ENCODE results near the gene KDSR. TPM values are rescaled to one million over a fixed set of nuclear protein-coding genes. Genes with fewer than 3 reads are reported as not detected.

Gene KDSR
- total and polyA plus RNA-seq, 2 donors (not counting 1 experiment from before 2014, with no cell fraction given): 6.4 to 21.1 TPM

- peak within 1 kb of the TSS; percentile 72 for H2AFZ ChIP-seq (ENCODE audit: insufficient read depth, low read depth, low read length, poor library complexity, severe bottlenecking)
- Mint-ChIP-seq H3K27ac (peak within 1 kb of the TSS; percentile 97), H3K9me3 (ENCODE audit: insufficient read depth) (no peaks in the 10 kb centered on the region), H3K4me1 (peaks cover 51% of the 10 kb centered on the region), H3K4me3 (peak within 1 kb of the TSS; percentile 95), H3K27me3 (no peaks in the 10 kb centered on the region)
- intact Hi-C loops (cut with micrococcal nuclease): loop anchor here (1.0 to 10.0 kb wide), 9 partner anchors 8 to 1133 kb away; partner anchors contain the start of genes KDSR, PHLPP1, PIGN and RELCH
- WGBS (ENCODE audit: insufficient coverage): 0% methylated on average over 60 of the region's 78 CpGs
- peak within 1 kb of the TSS; percentile 85 to 98 (median 96) for H3K4me3 ChIP-seq (ENCODE audit: control extremely low read depth in 1 of 5, extremely low read depth in 1 of 5, insufficient read depth in 1 of 5, low read depth in 2 of 5, low read length in 4 of 5)
- ChIA-PET POLR2A (interaction anchor here (1.0 to 4.5 kb wide), 7 partner anchors 26 to 188 kb away, joined by 3 to 30 read pairs (median 7); no protein-coding TSS in a partner anchor), CTCF (interaction anchor here (0.9 to 3.9 kb wide), 20 partner anchors 12 to 301 kb away, joined by 3 to 136 read pairs (median 18); no protein-coding TSS in a partner anchor)
- DNase-seq: no peak
- H3K9me3 ChIP-seq (ENCODE audit: control extremely low read depth in 1 of 3, control insufficient read depth in 2 of 3, insufficient read depth in 1 of 3, low read length in 2 of 3): no peaks in the 10 kb centered on the region
- no peak for ATAC-seq (ENCODE audit: low read depth)
- no peaks in the 10 kb centered on the region for H4K20me1 ChIP-seq (ENCODE audit: control insufficient read depth, insufficient read depth, low read length, poor library complexity, severe bottlenecking)
- no peak for TF ChIP-seq EZH2 (IDR thresholded peaks at IDR 0.05; ENCODE audit: borderline replicate concordance, insufficient read depth, low read depth, low read length, poor library complexity, severe bottlenecking)
- TF ChIP-seq CTCF (IDR thresholded peaks at IDR 0.05): no peak
- H3K27ac ChIP-seq (ENCODE audit: low read length in 2 of 2): peak within 1 kb of the TSS; percentile 73 to 92
- peaks cover 52% of the 10 kb centered on the region for H3K79me2 ChIP-seq (ENCODE audit: control insufficient read depth, insufficient read depth, low read length)
- H3K4me2 ChIP-seq (replicated peaks; ENCODE audit: low read depth, low read length, poor library complexity, severe bottlenecking): peak within 1 kb of the TSS; percentile 86
- H3K27me3 ChIP-seq (replicated peaks in 1 of 4; ENCODE audit: control extremely low read depth in 1 of 4, control insufficient read depth in 3 of 4, insufficient read depth in 4 of 4, low read length in 3 of 4): no peaks in the 10 kb centered on the region
- H3K4me1 ChIP-seq (ENCODE audit: control insufficient read depth in 2 of 2, insufficient read depth in 2 of 2, low read length in 2 of 2): peaks cover 24 to 40% of the 10 kb centered on the region in 2 donors
- H3K36me3 ChIP-seq (replicated peaks in 1 of 2; ENCODE audit: control extremely low read depth in 1 of 2, control insufficient read depth in 1 of 2, extremely low read depth in 1 of 2, insufficient read depth in 2 of 2, low read length in 1 of 2): no peaks in the 10 kb centered on the region
- peak within 1 kb of the TSS; percentile 91 for H3K9ac ChIP-seq (ENCODE audit: low read length)
Measured at GRCh38 chr18:63319383-63320122, 47.5 kb downstream of the KDSR start, which contains the start of gene BCL2. Gene BCL2 (minus strand): TSS chr18:63319769.

All from B cell (primary cell).